Measurements from ENCODE around the gene ECE2.

The ECE2 gene

GRCh38 chr3:184238246-184238818 lies 37.5 kb upstream of the ECE2 start:
- Histone ChIP-seq H3K27ac (ENCODE audit: low read length, poor library complexity, severe bottlenecking) (no peak overlapping the region), H3K36me3 (ENCODE audit: control insufficient read depth in 1 of 2, insufficient read depth in 2 of 2, low read depth in 1 of 2, low read length in 2 of 2) (peaks cover 15 to 24% of the 10 kb centered on the region in 2 experiments), H3K23ac (ENCODE audit: low read length in 2 of 2) (no peak overlapping the region), H3K4me3 (ENCODE audit: insufficient read depth in 1 of 2, low read depth in 1 of 2, low read length in 2 of 2) (no peak overlapping the region), H3K14ac (ENCODE audit: low read length in 2 of 2) (no peak overlapping the region), H3K18ac (ENCODE audit: low read depth in 1 of 2, low read length in 2 of 2) (no peak overlapping the region), H3K79me1 (replicated peaks; ENCODE audit: low read length, poor library complexity, severe bottlenecking) (no peaks in the 10 kb centered on the region), H3K4ac (ENCODE audit: low read depth in 1 of 2, low read length in 2 of 2) (no peak overlapping the region), H3K9ac (ENCODE audit: low read length) (no peak overlapping the region), H3K9me3 (ENCODE audit: control insufficient read depth, low read length) (no peaks in the 10 kb centered on the region), H4K8ac (ENCODE audit: low read length) (no peak overlapping the region), H4K91ac (ENCODE audit: low read length) (no peak overlapping the region), H3K27me3 (ENCODE audit: control insufficient read depth in 1 of 2, insufficient read depth in 1 of 2, low read length in 2 of 2) (peaks cover 10 to 41% of the 10 kb centered on the region in 2 experiments), H2BK12ac (ENCODE audit: low read length in 2 of 2) (no peak overlapping the region), H2AFZ (ENCODE audit: low read depth, low read length) (no peak overlapping the region), H2AK5ac (ENCODE audit: low read length, severe bottlenecking) (no peak overlapping the region), H2BK120ac (ENCODE audit: low read depth, low read length) (no peak overlapping the region), H3K4me1 (ENCODE audit: control insufficient read depth, insufficient read depth, low read depth, low read length) (peaks cover 7% of the 10 kb centered on the region), H3K4me2 (ENCODE audit: low read length, poor library complexity, severe bottlenecking) (no peak overlapping the region), H2BK5ac (ENCODE audit: low read depth, low read length, poor library complexity, severe bottlenecking) (no peak overlapping the region), H2BK15ac (ENCODE audit: low read depth, poor library complexity, severe bottlenecking) (no peak overlapping the region)
- no peak for DNase-seq
- 80% methylated on average over 13 of the region's 13 CpGs for WGBS

DNA sequence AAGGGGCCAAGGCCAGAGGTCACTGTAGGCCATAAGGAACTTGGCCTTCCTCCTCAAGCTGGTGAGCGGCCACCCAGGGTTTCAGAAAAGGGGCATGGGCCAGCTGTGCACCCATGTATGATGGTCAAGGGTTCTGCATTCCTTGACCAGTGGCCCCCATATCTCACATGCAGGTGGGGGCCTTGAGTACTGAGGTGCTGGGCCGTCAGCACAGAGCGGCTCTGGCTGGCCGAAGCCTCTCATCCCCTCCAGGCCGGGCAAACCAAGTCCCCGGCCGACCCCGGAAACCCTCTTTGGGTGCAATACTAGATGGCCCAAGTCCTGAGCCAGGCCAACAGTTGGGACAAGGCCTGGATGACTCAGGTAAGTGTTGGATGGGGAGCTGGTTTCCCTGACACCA lies 36.6 kb upstream of the ECE2 start:
- H3K27ac ChIP-seq (ENCODE audit: low read length, poor library complexity, severe bottlenecking): no peak overlapping the region
- no peak for DNase-seq
- H3K4me1 ChIP-seq (ENCODE audit: control insufficient read depth, insufficient read depth, low read depth, low read length): peaks cover 2% of the 10 kb centered on the region
- no peak overlapping the region for H3K4ac ChIP-seq (ENCODE audit: low read depth in 1 of 2, low read length in 2 of 2)
- H3K14ac ChIP-seq (ENCODE audit: low read length in 2 of 2): no peak overlapping the region
- H3K27me3 ChIP-seq (ENCODE audit: control insufficient read depth in 1 of 2, insufficient read depth in 1 of 2, low read length in 2 of 2): peaks cover 10 to 39% of the 10 kb centered on the region in 2 experiments
- H2BK5ac ChIP-seq (ENCODE audit: low read depth, low read length, poor library complexity, severe bottlenecking): no peak overlapping the region
- H3K23ac ChIP-seq (ENCODE audit: low read length in 2 of 2): no peak overlapping the region
- no peak overlapping the region for H2BK15ac ChIP-seq (ENCODE audit: low read depth, poor library complexity, severe bottlenecking)
- no peaks in the 10 kb centered on the region for H3K79me1 ChIP-seq (replicated peaks; ENCODE audit: low read length, poor library complexity, severe bottlenecking)
- H3K9me3 ChIP-seq (ENCODE audit: control insufficient read depth, low read length): no peaks in the 10 kb centered on the region
- H2BK120ac ChIP-seq (ENCODE audit: low read depth, low read length): no peak overlapping the region
- no peak overlapping the region for H4K91ac ChIP-seq (ENCODE audit: low read length)
- H3K4me2 ChIP-seq (ENCODE audit: low read length, poor library complexity, severe bottlenecking): no peak overlapping the region
- peaks cover 24 to 32% of the 10 kb centered on the region in 2 experiments for H3K36me3 ChIP-seq (ENCODE audit: control insufficient read depth in 1 of 2, insufficient read depth in 2 of 2, low read depth in 1 of 2, low read length in 2 of 2)
- H4K8ac ChIP-seq (ENCODE audit: low read length): no peak overlapping the region
- no peak overlapping the region for H2AFZ ChIP-seq (ENCODE audit: low read depth, low read length)
- H3K9ac ChIP-seq (ENCODE audit: low read length): no peak overlapping the region
- H2BK12ac ChIP-seq (ENCODE audit: low read length in 2 of 2): no peak overlapping the region
- WGBS: 91% methylated on average over 8 of the region's 8 CpGs
- no peak overlapping the region for H3K4me3 ChIP-seq (ENCODE audit: insufficient read depth in 1 of 2, low read depth in 1 of 2, low read length in 2 of 2)
- no peak overlapping the region for H3K18ac ChIP-seq (ENCODE audit: low read depth in 1 of 2, low read length in 2 of 2)
- no peak overlapping the region for H2AK5ac ChIP-seq (ENCODE audit: low read length, severe bottlenecking)

- Histone ChIP-seq H3K27ac (ENCODE audit: low read length, poor library complexity, severe bottlenecking) (no peak overlapping the region), H3K4me3 (ENCODE audit: insufficient read depth in 1 of 2, low read depth in 1 of 2, low read length in 2 of 2) (peak overlapping the region in 1 of 2 experiments; percentile 18), H2AK5ac (ENCODE audit: low read length, severe bottlenecking) (no peak overlapping the region), H3K18ac (ENCODE audit: low read depth in 1 of 2, low read length in 2 of 2) (no peak overlapping the region), H3K9ac (ENCODE audit: low read length) (no peak overlapping the region), H3K36me3 (ENCODE audit: control insufficient read depth in 1 of 2, insufficient read depth in 2 of 2, low read depth in 1 of 2, low read length in 2 of 2) (peaks cover 28 to 37% of the 10 kb centered on the region in 2 experiments), H2BK5ac (ENCODE audit: low read depth, low read length, poor library complexity, severe bottlenecking) (no peak overlapping the region), H3K9me3 (ENCODE audit: control insufficient read depth, low read length) (no peaks in the 10 kb centered on the region), H3K27me3 (ENCODE audit: control insufficient read depth in 1 of 2, insufficient read depth in 1 of 2, low read length in 2 of 2) (peaks cover 10 to 39% of the 10 kb centered on the region in 2 experiments), H3K4ac (ENCODE audit: low read depth in 1 of 2, low read length in 2 of 2) (no peak overlapping the region), H2BK120ac (ENCODE audit: low read depth, low read length) (no peak overlapping the region), H3K14ac (ENCODE audit: low read length in 2 of 2) (no peak overlapping the region), H3K4me2 (ENCODE audit: low read length, poor library complexity, severe bottlenecking) (no peak overlapping the region), H2BK12ac (ENCODE audit: low read length in 2 of 2) (no peak overlapping the region), H4K8ac (ENCODE audit: low read length) (no peak overlapping the region), H3K23ac (ENCODE audit: low read length in 2 of 2) (no peak overlapping the region), H2BK15ac (ENCODE audit: low read depth, poor library complexity, severe bottlenecking) (no peak overlapping the region), H2AFZ (ENCODE audit: low read depth, low read length) (no peak overlapping the region), H4K91ac (ENCODE audit: low read length) (no peak overlapping the region), H3K4me1 (ENCODE audit: control insufficient read depth, insufficient read depth, low read depth, low read length) (no peaks in the 10 kb centered on the region), H3K79me1 (replicated peaks; ENCODE audit: low read length, poor library complexity, severe bottlenecking) (no peaks in the 10 kb centered on the region)
- WGBS: 84% methylated on average over 7 of the region's 7 CpGs
- no peak for DNase-seq
These were observed 36.1 kb upstream of the ECE2 start for GRCh38 chr3:184239708-184240107.

GRCh38 chr3:184240384-184241140 lies 35.3 kb upstream of the ECE2 start:
- H3K18ac ChIP-seq (ENCODE audit: low read depth in 1 of 2, low read length in 2 of 2): no peak overlapping the region
- peaks cover 8 to 37% of the 10 kb centered on the region in 2 experiments for H3K27me3 ChIP-seq (ENCODE audit: control insufficient read depth in 1 of 2, insufficient read depth in 1 of 2, low read length in 2 of 2)
- no peak overlapping the region for H2BK15ac ChIP-seq (ENCODE audit: low read depth, poor library complexity, severe bottlenecking)

More at GRCh38 chr3:184240384-184241140, 35.3 kb upstream of the ECE2 start:
- no peaks in the 10 kb centered on the region for H3K4me1 ChIP-seq (ENCODE audit: control insufficient read depth, insufficient read depth, low read depth, low read length)
- no peak overlapping the region for H4K8ac ChIP-seq (ENCODE audit: low read length)
- 86% methylated on average over 3 of the region's 4 CpGs for WGBS
- H2BK5ac ChIP-seq (ENCODE audit: low read depth, low read length, poor library complexity, severe bottlenecking): no peak overlapping the region
- no peak overlapping the region for H2BK12ac ChIP-seq (ENCODE audit: low read length in 2 of 2)
- peaks cover 5% of the 10 kb centered on the region for H3K79me1 ChIP-seq (replicated peaks; ENCODE audit: low read length, poor library complexity, severe bottlenecking)
- no peak overlapping the region for H3K14ac ChIP-seq (ENCODE audit: low read length in 2 of 2)
- H3K36me3 ChIP-seq (ENCODE audit: control insufficient read depth in 1 of 2, insufficient read depth in 2 of 2, low read depth in 1 of 2, low read length in 2 of 2): peaks cover 37 to 45% of the 10 kb centered on the region in 2 experiments
- H3K23ac ChIP-seq (ENCODE audit: low read length in 2 of 2): no peak overlapping the region
- H2BK120ac ChIP-seq (ENCODE audit: low read depth, low read length): no peak overlapping the region
- DNase-seq: peak; percentile 36
- no peak overlapping the region for H2AFZ ChIP-seq (ENCODE audit: low read depth, low read length)
- no peak overlapping the region for H4K91ac ChIP-seq (ENCODE audit: low read length)
- H2AK5ac ChIP-seq (ENCODE audit: low read length, severe bottlenecking): no peak overlapping the region
- no peak overlapping the region for H3K4me2 ChIP-seq (ENCODE audit: low read length, poor library complexity, severe bottlenecking)
- no peak overlapping the region for H3K9ac ChIP-seq (ENCODE audit: low read length)
- H3K9me3 ChIP-seq (ENCODE audit: control insufficient read depth, low read length): no peaks in the 10 kb centered on the region
- H3K27ac ChIP-seq (ENCODE audit: low read length, poor library complexity, severe bottlenecking): no peak overlapping the region
- H3K4ac ChIP-seq (ENCODE audit: low read depth in 1 of 2, low read length in 2 of 2): no peak overlapping the region
- no peak overlapping the region for H3K4me3 ChIP-seq (ENCODE audit: insufficient read depth in 1 of 2, low read depth in 1 of 2, low read length in 2 of 2)
